ENCODE data around the gene TNNT3.
"Not testable (repeated sequence)": the region's sequence is repeated elsewhere in the genome, so short reads cannot be mapped to it uniquely, and the experiment has no call there.

TNNT3 gene

GRCh38 chr11:1881442-1882264, 37.9 kb upstream of the TNNT3 start:
- no peak for DNase-seq

- DNase-seq, result peak; percentile 60 to 61
Observed at GRCh38 chr11:1882265-1883238, 37.0 kb upstream of the TNNT3 start.

DNA sequence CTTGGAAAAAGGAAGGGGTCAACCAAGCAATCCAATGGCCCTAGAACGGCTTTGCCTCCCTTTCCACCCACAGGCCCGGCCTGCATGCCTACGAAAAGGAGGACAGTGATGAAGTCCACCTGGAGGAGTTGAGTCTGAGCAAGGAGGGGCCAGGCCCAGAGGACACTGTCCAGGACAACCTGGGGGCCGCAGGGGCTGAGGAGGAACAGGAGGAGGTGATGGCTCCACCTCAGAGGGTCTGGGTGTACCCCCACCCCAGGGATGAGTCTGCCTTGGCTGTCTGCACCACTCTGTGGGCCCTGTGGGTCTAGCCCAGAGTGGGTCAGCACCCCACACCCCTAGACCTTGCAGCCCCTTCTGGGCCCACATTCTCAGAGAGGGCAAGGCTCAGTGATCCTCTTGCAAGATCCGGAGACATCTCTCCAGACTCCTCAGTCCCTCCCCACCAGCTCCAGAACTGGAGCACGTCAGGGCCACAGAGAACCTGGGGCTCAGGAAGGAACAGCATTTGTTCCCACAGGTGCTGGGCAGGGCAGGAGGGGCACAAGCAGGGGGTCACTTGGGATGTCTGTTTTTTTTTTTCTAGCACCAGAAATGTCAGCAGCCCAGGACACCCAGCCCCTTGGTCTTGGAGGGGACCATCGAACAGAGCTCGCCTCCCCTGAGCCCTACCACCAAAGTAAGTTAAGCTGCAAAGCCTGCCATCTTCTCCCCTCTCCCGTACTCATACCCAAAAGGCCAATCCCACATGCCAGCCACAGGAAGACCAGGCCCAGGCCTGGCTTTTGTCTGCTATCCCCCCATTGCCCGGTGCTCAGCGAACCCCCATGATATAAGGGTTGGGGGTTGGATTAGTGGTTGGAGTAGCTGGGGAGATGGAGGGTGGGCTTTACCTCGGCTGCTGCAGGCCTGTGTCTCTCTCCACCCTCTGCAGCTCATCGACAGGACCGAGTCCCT, 35.9 kb upstream of the TNNT3 start:
- no peak for DNase-seq

GRCh38 chr11:1884303-1884700, 35.2 kb upstream of the TNNT3 start:
- DNase-seq, result no peak

GRCh38 chr11:1886551-1886950, 33.0 kb upstream of the TNNT3 start:
- DNase-seq, result not testable (repeated sequence)

DNA sequence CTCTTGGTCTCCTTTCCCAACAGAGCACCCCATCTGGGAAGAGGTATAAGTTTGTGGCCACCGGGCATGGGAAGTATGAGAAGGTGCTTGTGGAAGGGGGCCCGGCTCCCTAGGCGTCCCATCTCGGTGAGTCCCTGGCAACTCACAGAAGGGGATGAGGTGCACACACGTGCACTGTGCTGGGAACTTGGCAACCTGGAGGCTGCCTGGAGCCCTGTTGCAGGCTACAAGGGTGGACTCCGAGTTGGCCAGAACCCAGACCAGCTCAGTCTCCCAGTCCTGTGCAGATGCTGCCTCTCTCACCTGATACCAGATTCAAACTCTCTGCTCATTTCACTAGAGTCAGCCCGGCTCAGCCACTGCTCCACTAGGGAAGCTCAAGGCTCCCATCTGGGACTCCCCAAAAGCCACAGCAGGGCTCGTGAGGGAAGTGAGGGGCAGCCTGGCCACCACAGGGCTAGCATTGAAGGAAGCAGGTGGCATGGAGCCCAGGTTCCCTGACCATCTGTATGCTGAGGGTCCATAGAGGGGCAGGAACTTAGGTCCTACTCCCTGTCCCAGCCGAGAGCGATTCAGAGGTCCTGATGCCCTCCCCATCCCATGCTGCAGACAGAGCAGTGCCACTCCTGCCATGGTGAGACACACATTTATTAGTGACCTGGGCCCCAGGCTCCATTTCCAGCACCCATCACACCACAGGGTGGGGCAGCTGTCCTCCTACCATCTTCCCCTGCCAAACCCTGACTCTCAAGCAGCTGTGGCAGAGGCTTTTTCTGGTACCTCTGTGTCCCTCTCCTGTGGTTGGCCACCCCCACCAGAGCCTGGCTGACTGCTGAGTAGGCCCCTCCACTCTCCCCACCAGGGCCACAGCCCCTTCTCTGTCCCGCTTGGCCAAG, 31.8 kb upstream of the TNNT3 start:
- no peak for DNase-seq

GRCh38 chr11:1888347-1888753, 31.2 kb upstream of the TNNT3 start:
- DNase-seq, result no peak

GRCh38 chr11:1888811-1889210, 30.7 kb upstream of the TNNT3 start:
- DNase-seq, result no peak

DNA sequence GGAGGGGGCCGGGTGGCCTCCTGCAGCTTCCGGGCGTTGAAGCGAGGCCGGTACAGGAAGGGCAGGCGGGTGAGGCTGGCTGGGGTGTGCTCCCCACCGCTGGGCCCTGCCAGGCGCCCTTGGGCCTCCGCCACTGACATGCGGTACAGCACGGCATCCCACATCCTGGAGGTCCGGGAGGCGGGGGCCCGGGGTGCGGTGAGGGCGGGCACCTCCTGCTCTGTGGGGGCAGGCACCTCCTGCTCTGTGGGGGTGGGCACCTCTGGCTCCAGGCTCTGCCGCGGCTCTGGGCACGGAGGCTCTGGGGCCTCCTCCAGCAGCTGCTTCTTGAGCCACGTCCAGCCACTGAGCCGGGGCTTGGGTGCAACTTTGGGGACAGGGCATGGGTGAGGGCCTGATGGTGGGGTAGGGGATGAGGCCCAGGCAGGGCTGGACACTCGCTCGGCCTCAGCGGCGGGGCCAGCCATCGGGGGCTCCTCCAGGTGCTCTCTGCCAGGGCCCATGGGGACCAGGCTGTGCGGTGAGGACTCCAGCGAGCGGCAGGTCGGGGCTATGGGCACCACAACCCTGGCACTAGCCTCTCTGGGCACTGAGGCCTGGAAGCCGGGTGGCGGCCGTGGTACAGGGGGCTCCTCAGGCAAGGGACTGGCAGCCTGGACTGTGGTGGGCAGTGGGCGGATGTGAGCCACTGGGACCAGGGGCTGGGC, 30.1 kb upstream of the TNNT3 start:
- no peak for DNase-seq

DNA sequence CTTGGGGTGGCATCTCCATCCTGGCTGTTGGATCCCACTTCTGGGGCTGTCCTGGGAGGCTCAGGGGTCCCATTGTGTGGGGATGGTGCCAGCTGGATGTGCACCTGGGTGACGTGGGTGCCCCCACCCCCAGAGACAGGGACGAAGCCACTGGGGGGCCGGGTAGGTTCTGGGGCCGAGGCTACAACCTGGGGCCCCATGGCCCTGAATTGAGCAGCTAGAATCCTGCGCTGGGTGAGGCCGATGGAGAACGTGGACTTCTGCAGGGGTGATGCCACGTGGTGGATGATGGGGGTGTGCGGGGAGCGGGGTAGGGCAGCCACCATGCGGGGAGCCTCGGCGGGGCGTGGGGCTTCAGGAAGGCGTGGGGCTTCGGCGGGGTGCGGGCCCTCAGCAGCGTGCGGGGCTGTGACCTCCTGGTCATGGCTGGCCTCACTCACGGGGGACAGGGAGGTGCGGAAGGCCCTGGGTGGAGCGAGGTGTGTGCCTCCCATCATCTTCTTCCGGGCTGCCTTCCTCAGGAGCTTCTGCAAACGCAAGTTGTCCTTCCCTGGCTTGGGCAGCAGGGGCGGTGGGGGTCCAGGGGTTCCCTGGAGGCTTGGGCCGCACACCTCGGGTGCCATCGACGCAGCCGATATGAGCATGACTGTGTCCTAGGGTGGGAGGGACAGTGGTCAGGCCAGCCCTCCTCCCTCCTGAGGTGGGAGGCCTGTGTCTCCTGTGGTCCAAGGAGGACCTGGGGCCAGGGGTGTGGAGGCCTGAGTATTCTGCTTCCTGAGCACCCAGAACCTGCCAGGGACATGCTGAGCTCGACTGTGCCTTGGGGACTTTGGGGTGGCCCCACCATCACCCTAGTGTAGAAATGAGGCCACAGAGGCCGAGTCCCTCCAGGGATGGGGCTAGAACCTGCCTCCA, 29.3 kb upstream of the TNNT3 start:
- no peak for DNase-seq

GRCh38 chr11:1890856-1891830, 28.4 kb upstream of the TNNT3 start:
- peak; percentile 40 to 66 for DNase-seq

DNA sequence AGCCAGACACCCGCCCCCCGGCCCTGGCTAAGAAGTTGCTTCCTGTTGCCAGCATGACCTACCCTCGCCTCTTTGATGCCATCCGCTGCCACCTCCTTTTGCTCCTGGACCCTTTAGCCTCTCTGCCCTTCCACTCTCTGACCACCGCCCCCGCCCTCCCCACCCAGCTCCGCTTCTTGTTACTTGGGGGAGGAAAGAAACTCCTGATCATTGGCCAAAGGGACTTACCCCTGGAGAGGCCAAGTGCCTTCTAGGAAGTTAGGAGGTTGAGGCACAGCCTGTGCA, 27.7 kb upstream of the TNNT3 start, which contains the start of gene PRR33:
Gene PRR33, minus strand, starts transcription at position 65 of the 285 bp plus-strand sequence. CDS start 1,311 bp downstream, outside the sequence.
- DNase-seq, result no peak

DNA sequence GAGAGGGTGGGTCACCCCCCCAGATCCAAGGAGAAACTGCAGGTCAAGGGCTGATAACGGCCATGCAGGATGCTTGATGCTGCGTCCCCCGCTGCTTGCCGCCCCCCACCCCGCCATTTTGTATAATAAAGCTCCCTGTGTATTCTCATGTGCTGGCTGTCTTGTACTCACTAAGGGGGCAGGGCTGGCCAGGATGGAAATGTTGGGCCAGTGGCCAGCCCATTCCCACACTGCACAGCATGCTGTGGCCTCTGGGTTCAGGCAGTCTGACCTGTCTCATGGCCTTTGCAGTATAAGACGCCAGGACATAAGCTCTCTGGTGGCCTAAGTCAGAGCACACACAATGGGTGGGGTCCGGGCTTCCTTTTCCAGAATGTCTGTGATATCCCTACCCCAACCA, 27.4 kb upstream of the TNNT3 start:
- DNase-seq, result no peak

GRCh38 chr11:1892558-1892957, 26.9 kb upstream of the TNNT3 start:
- no peak for DNase-seq

DNA sequence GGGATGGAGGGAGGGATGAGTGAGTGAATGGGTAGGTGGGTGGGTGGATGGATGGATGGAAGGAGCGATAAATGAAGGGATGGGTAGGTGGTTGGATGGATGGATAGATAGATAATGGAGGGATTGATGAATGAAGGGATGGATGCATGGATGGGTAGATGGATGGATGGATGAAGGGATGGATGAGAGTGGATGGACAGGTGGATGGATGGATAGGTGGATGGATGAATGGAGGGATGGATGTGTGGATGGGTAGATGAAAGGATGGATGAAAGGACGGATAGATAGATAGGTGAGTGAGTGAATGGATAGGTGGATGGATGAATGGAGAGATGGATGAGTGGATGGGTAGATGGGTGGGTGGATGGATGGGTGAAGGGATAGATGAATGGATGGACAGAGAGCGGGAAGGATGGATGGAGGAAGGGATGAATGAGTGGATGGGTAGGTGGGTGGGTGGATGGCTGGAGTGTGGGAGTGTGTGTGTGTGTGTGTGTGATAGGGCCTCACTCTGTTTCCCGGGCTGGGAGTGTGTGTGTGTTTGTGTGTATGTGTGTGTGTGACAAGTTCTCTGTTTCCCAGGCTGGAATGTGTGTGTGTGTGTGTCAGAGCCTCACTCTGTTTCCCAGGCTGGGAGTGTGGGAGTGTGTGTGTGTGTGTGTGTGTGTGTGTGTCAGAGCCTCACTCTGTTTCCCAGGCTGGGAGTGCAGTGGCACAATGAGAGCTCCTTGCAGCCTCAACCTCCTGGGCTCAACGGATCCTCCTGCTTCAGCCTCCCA, 25.7 kb upstream of the TNNT3 start:
- DNase-seq, result no peak

- no peak for DNase-seq
Observed at GRCh38 chr11:1894759-1895158, 24.7 kb upstream of the TNNT3 start.

DNA sequence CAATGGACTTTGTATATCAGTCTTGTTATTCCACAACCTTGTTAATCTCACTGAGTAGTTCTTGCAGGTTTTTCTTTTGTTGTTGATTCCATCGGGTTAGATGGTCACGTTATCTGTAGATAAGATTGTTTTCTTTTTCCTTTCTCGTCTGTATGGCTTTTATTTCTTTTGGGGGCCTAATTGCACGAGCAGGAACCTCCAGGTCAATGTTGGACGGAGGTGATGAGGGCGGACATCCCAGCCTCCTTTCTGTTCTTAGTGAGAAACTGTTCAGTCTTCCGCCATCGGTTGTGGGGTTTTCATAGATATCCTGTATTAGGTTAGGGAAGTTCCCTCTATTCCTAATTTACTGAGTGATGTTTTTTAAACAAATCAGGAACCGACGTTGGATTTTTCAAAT, 23.0 kb upstream of the TNNT3 start:
- no peak for DNase-seq

- peak in 1 of 2 donors; percentile 42 for DNase-seq
Observed at GRCh38 chr11:1896923-1897322, 22.6 kb upstream of the TNNT3 start.

Data from inflammatory macrophage (primary cell).